Stomach (tissue), 9 donors: ENCODE results near the gene RGS7. TPM values are rescaled to one million over a fixed set of nuclear protein-coding genes. Genes with fewer than 3 reads are reported as not detected.

Experiments used
- DNase-seq, 2 donors: peaks; one replicate each; pipeline versions ENCODE4 v3.0.0 to v3.0.0-alpha.2; 2013 to 2019
- H3K27ac ChIP-seq, 5 donors: fragments of 200-600 bp in 4 of 5; sonication (generic) in 4 of 5; one replicate each; pipeline ENCODE4 v1.5.1; 2013 to 2019; ENCODE audit warnings: mild to moderate bottlenecking in 1 of 5, moderate library complexity in 1 of 5
- H3K27me3 ChIP-seq, 3 donors: fragments of 200-600 bp; sonication (generic); one replicate each; pipeline ENCODE4 v1.5.1; 2017 to 2019; ENCODE audit warnings: mixed run types in 1 of 3
- H3K36me3 ChIP-seq, 4 donors: fragments of 200-600 bp; sonication (generic); 1 replicate in 3 of 4; 2 replicates in 1 of 4; pipeline ENCODE4 v1.5.1; 2016 to 2019
- H3K4me1 ChIP-seq, 4 donors: fragments of 200-600 bp; sonication (generic); one replicate each; pipeline ENCODE4 v1.5.1; 2016 to 2019
- H3K4me3 ChIP-seq, 4 donors: fragments of 200-600 bp; sonication (generic) in 3 of 4; one replicate each; pipeline ENCODE4 v1.5.1; 2016 to 2019; ENCODE audit warnings: mild to moderate bottlenecking in 1 of 4
- H3K9me3 ChIP-seq, 4 donors: fragments of 200-600 bp; sonication (generic); one replicate each; pipeline ENCODE4 v1.5.1; 2016 to 2019
- EP300 ChIP-seq: sonication (generic); formaldehyde crosslinking; IDR thresholded peaks from one replicate; pipeline ENCODE4 v1.6.1; 2017; ENCODE audit warnings: antibody characterized with exemption
- POLR2A ChIP-seq, 4 donors: fragments of 450-650 bp; IDR thresholded peaks; one replicate each; pipeline ENCODE4 v1.6.1; 2016; ENCODE audit warnings: antibody characterized with exemption in 4 of 4, control low read depth in 2 of 4, mild to moderate bottlenecking in 1 of 4, moderate library complexity in 1 of 4
- POLR2AphosphoS5 ChIP-seq, 3 donors: sonication (generic); formaldehyde crosslinking; IDR thresholded peaks; one replicate each; pipeline ENCODE4 v1.6.1; 2016; ENCODE audit warnings: antibody characterized with exemption in 3 of 3
- WGBS, 5 donors: extraction: QIAGEN DNeasy Blood & Tissue Kit in 3 of 5; methylation state at CpG; one replicate each; pipeline versions ENCODE4 v1.1.5 to v1.1.7; 2013 to 2018; 5-methylcytosine and 5-hydroxymethylcytosine counted together
- intact Hi-C: fragments of 100-400 bp; cut with DNase I; formaldehyde crosslinking; loops from one replicate; pipeline ENCODE4 v1.15.1; 2023; ENCODE audit warnings: low total_unique reads
- polyA plus RNA-seq, 3 donors: library from polyadenylated mRNA; stranded (reverse); fragments of 200-250 nt; gene quantifications; one replicate each; pipeline ENCODE4 v1.2.3, GENCODE V29; 2013
- total RNA-seq, 5 donors: library from RNA; depleted of rRNA; stranded (reverse); fragments of >200 nt; gene quantifications; one replicate each; pipeline versions ENCODE4 v1.1.0 to v1.2.3, GENCODE V29; 2014 to 2016
- TF ChIP-seq, protein P1 (sequence below), 7 experiments: fragments of 450-650 bp in 4 of 7; fragments of 200-600 bp in 3 of 7; sonication (generic) in 3 of 7; IDR thresholded peaks; one replicate each; pipeline ENCODE4 v1.5.1; 2016 to 2019; ENCODE audit warnings: antibody characterized with exemption in 7 of 7, control low read depth in 2 of 7, mild to moderate bottlenecking in 1 of 7
- donor health status: healthy with polysubstance abuse.
- donor health status: Bipolar disorder and iron deficiency.
- donor health status: healthy.

Gene RGS7
- total and polyA plus RNA-seq, 8 donors, result 0.23 to 2.9 (median 1.9) TPM; not detected in 2

- TF ChIP-seq EP300 (no peak), POLR2AphosphoS5 (IDR thresholded peaks at IDR 0.05) (no peak), POLR2A (IDR thresholded peaks at IDR 0.05) (no peak)
- TF ChIP-seq, protein P1, sequence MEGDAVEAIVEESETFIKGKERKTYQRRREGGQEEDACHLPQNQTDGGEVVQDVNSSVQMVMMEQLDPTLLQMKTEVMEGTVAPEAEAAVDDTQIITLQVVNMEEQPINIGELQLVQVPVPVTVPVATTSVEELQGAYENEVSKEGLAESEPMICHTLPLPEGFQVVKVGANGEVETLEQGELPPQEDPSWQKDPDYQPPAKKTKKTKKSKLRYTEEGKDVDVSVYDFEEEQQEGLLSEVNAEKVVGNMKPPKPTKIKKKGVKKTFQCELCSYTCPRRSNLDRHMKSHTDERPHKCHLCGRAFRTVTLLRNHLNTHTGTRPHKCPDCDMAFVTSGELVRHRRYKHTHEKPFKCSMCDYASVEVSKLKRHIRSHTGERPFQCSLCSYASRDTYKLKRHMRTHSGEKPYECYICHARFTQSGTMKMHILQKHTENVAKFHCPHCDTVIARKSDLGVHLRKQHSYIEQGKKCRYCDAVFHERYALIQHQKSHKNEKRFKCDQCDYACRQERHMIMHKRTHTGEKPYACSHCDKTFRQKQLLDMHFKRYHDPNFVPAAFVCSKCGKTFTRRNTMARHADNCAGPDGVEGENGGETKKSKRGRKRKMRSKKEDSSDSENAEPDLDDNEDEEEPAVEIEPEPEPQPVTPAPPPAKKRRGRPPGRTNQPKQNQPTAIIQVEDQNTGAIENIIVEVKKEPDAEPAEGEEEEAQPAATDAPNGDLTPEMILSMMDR (IDR thresholded peaks at IDR 0.05), result no peak
- no peak overlapping the region for H3K4me3 ChIP-seq
- no peak for DNase-seq
- H3K36me3 ChIP-seq, result no peaks in the 10 kb centered on the region
- intact Hi-C loops, result no loop called here
- no peaks in the 10 kb centered on the region for H3K9me3 ChIP-seq
- WGBS, 5 donors, result 86 to 94% (median 92%) methylated on average over 7 of the region's 7 CpGs
- no peaks in the 10 kb centered on the region for H3K27me3 ChIP-seq
- no peaks in the 10 kb centered on the region for H3K4me1 ChIP-seq
- H3K27ac ChIP-seq, result no peak overlapping the region
These were observed 248.0 kb downstream of the RGS7 start for GRCh38 chr1:241109039-241109438.

- no peaks in the 10 kb centered on the region for H3K9me3 ChIP-seq
- H3K36me3 ChIP-seq, result no peaks in the 10 kb centered on the region
- intact Hi-C loops, result no loop called here
- TF ChIP-seq, protein P1 (IDR thresholded peaks at IDR 0.05), result no peak
- TF ChIP-seq POLR2A (IDR thresholded peaks at IDR 0.05) (no peak), POLR2AphosphoS5 (IDR thresholded peaks at IDR 0.05) (no peak), EP300 (no peak)
- H3K27me3 ChIP-seq, result no peaks in the 10 kb centered on the region
- no peak overlapping the region for H3K4me3 ChIP-seq
- H3K27ac ChIP-seq, result no peak overlapping the region
- WGBS, 5 donors, result 78 to 92% (median 84%) methylated on average over 3 of the region's 3 CpGs
- H3K4me1 ChIP-seq, result no peaks in the 10 kb centered on the region
- no peak for DNase-seq
These were observed 251.9 kb downstream of the RGS7 start for GRCh38 chr1:241105147-241105546.

- no peaks in the 10 kb centered on the region for H3K9me3 ChIP-seq
- no peak overlapping the region for H3K4me3 ChIP-seq
- no peak for DNase-seq
- 22 to 46% (median 38%) methylated on average over 1 of the region's 1 CpG for WGBS, 5 donors
- no peaks in the 10 kb centered on the region for H3K27me3 ChIP-seq
- no peak overlapping the region for H3K27ac ChIP-seq
- no peaks in the 10 kb centered on the region for H3K4me1 ChIP-seq
- intact Hi-C loops, result no loop called here
- no peak for TF ChIP-seq POLR2AphosphoS5 (IDR thresholded peaks at IDR 0.05)
- TF ChIP-seq, protein P1 (IDR thresholded peaks at IDR 0.05), result no peak
- no peak for TF ChIP-seq EP300
- no peak for TF ChIP-seq POLR2A (IDR thresholded peaks at IDR 0.05)
- H3K36me3 ChIP-seq, result no peaks in the 10 kb centered on the region
These were observed 254.3 kb downstream of the RGS7 start for GRCh38 chr1:241102664-241103063.

GRCh38 chr1:241101622-241102021 is 255.4 kb downstream of the RGS7 start:
- no peaks in the 10 kb centered on the region for H3K9me3 ChIP-seq
- no peak for TF ChIP-seq POLR2A (IDR thresholded peaks at IDR 0.05)
- no peak for TF ChIP-seq POLR2AphosphoS5 (IDR thresholded peaks at IDR 0.05)
- no peak for TF ChIP-seq EP300
- TF ChIP-seq, protein P1 (IDR thresholded peaks at IDR 0.05), result no peak
- WGBS, 5 donors, result 67 to 77% (median 70%) methylated on average over 3 of the region's 3 CpGs
- H3K27ac ChIP-seq, result no peak overlapping the region
- no peaks in the 10 kb centered on the region for H3K36me3 ChIP-seq
- intact Hi-C loops, result no loop called here
- DNase-seq, result no peak
- no peak overlapping the region for H3K4me3 ChIP-seq
- H3K27me3 ChIP-seq, result no peaks in the 10 kb centered on the region
- no peaks in the 10 kb centered on the region for H3K4me1 ChIP-seq
